Muscle of arm (tissue), 12 donors: ENCODE results near the gene KCNQ5. TPM values are rescaled to one million over a fixed set of nuclear protein-coding genes. Genes with fewer than 3 reads are reported as not detected.
A peak's percentile ranks its signal among the peaks of the same experiment; 100 is the strongest.
"Not testable (repeated sequence)": the region's sequence is repeated elsewhere in the genome, so short reads cannot be mapped to it uniquely, and the experiment has no call there.

ENCODE experiments used
- DNase-seq: peaks from one replicate; pipeline ENCODE4 v3.0.0-alpha.2; 2013
- polyA plus RNA-seq, 12 donors: library from polyadenylated mRNA; unstranded; fragments of 120-200 nt; gene quantifications; one replicate each; pipeline ENCODE4 v1.2.1, GENCODE V29; 2013; ENCODE audit not compliant: insufficient read length in 12 of 12

Gene KCNQ5
- polyA plus RNA-seq, 12 donors: 0.36 to 2.4 (median 1.3) TPM; not detected in 1

GRCh38 chr6:73177221-73177944 lies 555.5 kb downstream of the KCNQ5 start:
- DNase-seq: no peak

- DNase-seq: no peak
These were observed 558.3 kb downstream of the KCNQ5 start for GRCh38 chr6:73180076-73180738.

- DNase-seq: peak; percentile 45
These were observed 559.1 kb downstream of the KCNQ5 start for GRCh38 chr6:73180763-73181619.

- DNase-seq: no peak
These were observed 560.2 kb downstream of the KCNQ5 start for GRCh38 chr6:73182021-73182607.

GRCh38 chr6:73193302-73193701 lies 571.4 kb downstream of the KCNQ5 start:
- not testable (repeated sequence) for DNase-seq

- no peak for DNase-seq
These were observed 572.9 kb downstream of the KCNQ5 start for GRCh38 chr6:73194744-73195143.

GRCh38 chr6:73200247-73200646 lies 578.4 kb downstream of the KCNQ5 start:
- DNase-seq: no peak

- DNase-seq: no peak
These were observed 578.9 kb downstream of the KCNQ5 start for GRCh38 chr6:73200735-73201134.

GRCh38 chr6:73203098-73203497 lies 581.2 kb downstream of the KCNQ5 start:
- DNase-seq: no peak

GRCh38 chr6:73204252-73204651 lies 582.4 kb downstream of the KCNQ5 start:
- DNase-seq: no peak

GRCh38 chr6:73207221-73207837 lies 585.5 kb downstream of the KCNQ5 start:
- no peak for DNase-seq

- no peak for DNase-seq
These were observed 587.3 kb downstream of the KCNQ5 start for GRCh38 chr6:73209117-73209516.

GRCh38 chr6:73216859-73217258 lies 595.0 kb downstream of the KCNQ5 start:
- no peak for DNase-seq

- DNase-seq: no peak
These were observed 603.5 kb downstream of the KCNQ5 start, which contains the start of gene KHDC1L for GRCh38 chr6:73225396-73225795. KHDC1L (minus strand) TSS chr6:73225496; CDS start chr6:73225408, 88 bp downstream.

- DNase-seq: no peak
These were observed 605.9 kb downstream of the KCNQ5 start for GRCh38 chr6:73227606-73228255.

- no peak for DNase-seq
These were observed 610.1 kb downstream of the KCNQ5 start for GRCh38 chr6:73231986-73232391.

- no peak for DNase-seq
These were observed 611.2 kb downstream of the KCNQ5 start for GRCh38 chr6:73233048-73233447.

- not testable (repeated sequence) for DNase-seq
These were observed 612.1 kb downstream of the KCNQ5 start for GRCh38 chr6:73233971-73234370.

- DNase-seq: no peak
These were observed 612.9 kb downstream of the KCNQ5 start for GRCh38 chr6:73234733-73235132.

- DNase-seq: no peak
These were observed 614.4 kb downstream of the KCNQ5 start for GRCh38 chr6:73236144-73236750.

- no peak for DNase-seq
These were observed 618.9 kb downstream of the KCNQ5 start for GRCh38 chr6:73240730-73241129.
